Umbilical cord (tissue), 2 donors: Measurements from ENCODE around the gene MYT1. TPM values are rescaled to one million over a fixed set of nuclear protein-coding genes. Genes with fewer than 3 reads are reported as not detected.
"Not testable (repeated sequence)": the region's sequence is repeated elsewhere in the genome, so short reads cannot be mapped to it uniquely, and the experiment has no call there.

ENCODE experiments used
- DNase-seq: peaks from one replicate; pipeline ENCODE4 v3.0.0-alpha.2; 2015; ENCODE audit warnings: low spot score
- total RNA-seq: library from RNA; depleted of rRNA; stranded (reverse); fragments of >200 nt; gene quantifications from one replicate; pipeline ENCODE4 v1.2.3, GENCODE V29; 2014; ENCODE audit warnings: low replicate concordance; ENCODE audit not compliant: insufficient read depth

MYT1 gene
- total RNA-seq, 1 donor from 2014 or later, result 1.2 TPM

DNA sequence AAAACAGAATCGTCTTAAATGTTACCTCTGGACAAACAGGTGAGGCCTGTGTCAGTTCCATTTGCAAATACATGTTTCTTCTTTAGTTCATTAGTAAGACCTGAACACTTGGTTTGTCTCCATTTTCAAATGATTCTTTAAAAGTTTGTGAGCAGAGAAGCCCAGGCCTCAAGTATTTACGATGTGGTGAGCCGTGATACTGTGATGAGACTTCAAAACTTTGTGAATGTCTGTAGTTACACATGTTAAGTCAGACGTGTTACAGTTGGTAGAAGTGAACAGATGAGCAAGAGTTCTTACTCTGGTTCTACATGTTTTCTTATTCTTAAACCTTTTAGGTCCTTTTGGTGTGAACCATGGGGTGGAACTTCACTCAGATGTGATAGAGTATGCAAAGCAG is 99.8 kb downstream of the MYT1 start:
- DNase-seq, result no peak

GRCh38 chr20:64265201-64265600 is 100.9 kb downstream of the MYT1 start:
- DNase-seq, result no peak

- no peak for DNase-seq
These were observed 102.7 kb downstream of the MYT1 start for GRCh38 chr20:64266988-64267387.

GRCh38 chr20:64268174-64268573 is 103.9 kb downstream of the MYT1 start:
- DNase-seq, result no peak

GRCh38 chr20:64269604-64270411 is 105.6 kb downstream of the MYT1 start:
- DNase-seq, result no peak

DNA sequence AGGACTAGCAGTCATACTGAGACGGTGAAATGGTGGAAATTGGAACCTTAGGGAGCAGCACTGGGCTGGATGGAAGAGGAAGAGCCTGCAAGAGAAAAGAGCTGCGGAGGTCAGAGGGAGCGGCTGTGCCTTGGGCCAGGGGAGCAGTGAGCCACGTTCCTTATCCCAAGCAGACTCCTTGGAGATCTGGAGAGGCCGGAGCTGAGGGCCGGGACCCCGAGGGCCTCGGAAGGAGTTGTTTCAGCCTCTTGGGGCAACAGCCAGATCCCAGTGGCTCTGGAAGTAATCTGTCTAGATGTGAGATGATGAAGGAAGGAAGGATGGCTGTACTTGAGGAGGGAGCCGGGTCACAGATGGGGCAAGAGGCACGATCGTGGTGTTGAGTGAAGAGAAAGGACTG is 107.4 kb downstream of the MYT1 start:
- DNase-seq, result no peak

- DNase-seq, result no peak
These were observed 108.9 kb downstream of the MYT1 start for GRCh38 chr20:64273109-64273508.

GRCh38 chr20:64276817-64277216 is 112.6 kb downstream of the MYT1 start:
- DNase-seq, result no peak

DNA sequence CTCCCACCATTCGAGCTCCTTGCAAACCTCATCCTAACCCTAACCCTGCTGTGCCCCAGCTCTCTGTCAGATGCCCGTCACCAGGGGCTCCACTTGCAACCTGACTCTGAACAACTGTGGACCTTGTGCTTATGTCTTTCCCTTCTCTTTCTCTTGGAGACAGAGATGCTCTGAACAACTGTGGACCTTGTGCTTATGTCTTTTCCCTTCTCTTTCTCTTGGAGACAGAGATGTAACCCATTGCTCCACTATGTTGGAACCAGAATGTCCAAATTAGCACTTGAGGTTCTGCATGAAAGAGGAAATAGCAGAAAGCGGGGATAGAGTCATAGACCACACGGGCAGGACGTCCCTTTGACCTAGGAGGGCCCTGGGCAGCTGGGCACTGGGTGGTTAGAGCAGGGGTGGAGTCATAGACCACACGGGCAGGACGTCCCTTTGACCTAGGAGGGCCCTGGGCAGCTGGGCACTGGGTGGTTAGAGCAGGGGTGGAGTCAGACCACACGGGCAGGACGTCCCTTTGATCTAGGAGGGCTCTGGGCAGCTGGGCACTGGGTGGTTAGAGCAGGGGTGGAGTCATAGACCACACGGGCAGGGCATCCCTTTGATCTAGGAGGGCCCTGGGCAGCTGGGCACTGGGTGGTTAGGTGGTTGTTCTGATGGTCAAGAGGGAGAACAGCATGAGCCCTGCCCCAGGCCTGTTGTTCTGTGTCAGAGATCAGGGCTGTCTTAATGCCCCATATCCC is 113.5 kb downstream of the MYT1 start:
- no peak for DNase-seq

DNA sequence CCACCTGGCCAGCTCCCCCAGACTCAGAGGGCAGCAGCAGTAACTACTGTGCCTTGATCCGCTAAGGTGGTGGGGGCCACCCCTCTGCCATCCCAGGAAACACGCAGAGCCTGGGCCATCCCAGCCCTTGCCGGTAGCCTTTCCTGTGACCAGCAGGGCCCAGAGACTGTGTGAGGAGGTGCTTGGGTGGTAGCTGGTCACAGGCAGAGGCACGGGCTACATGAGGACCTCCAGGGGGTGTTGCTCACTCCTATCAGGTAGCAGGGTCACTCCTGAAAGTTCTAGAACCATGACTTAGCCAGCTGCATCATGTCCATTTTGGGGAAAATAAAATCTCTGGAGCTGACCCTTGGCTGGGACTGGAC is 114.0 kb downstream of the MYT1 start:
- no peak for DNase-seq

- no peak for DNase-seq
These were observed 115.7 kb downstream of the MYT1 start for GRCh38 chr20:64279826-64280459.

DNA sequence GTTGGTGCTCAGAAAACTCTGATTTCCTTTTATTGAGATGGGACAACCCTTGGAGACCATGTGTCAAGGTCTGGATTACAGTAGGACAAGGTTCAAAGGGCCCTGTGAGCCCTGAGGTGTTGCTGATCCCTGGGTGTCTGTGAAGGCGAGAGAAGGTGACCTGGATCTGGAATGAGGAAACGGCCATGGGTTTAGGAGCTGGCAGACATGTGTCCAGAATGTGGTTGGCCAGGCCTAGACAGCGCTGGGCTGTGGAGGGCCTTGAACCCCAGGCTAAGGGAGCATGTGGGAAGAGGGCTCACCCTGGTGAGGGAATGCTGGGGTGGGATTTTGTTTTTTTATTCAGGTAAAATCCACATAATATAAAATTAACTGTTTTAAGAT is 116.2 kb downstream of the MYT1 start:
- no peak for DNase-seq

DNA sequence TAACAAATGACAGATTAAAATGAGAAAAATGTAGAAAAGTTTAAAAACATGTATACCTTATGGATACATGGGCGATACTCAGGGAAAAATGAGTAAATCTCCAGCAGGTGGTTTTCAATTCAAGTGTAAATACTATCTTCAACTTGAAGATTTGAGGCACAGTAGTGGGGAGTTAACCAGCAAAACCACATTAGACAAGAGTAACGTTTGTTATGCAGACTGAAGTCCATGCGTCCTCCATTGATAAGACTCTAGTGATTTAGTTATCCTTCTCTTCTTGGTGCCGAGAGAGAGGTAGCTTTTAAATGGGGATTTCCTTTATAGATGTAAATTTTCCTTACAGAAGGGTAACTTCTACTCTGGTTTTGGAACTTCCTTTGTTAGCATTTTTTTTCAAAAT is 119.4 kb downstream of the MYT1 start:
- no peak for DNase-seq

- DNase-seq, result not testable (repeated sequence)
These were observed 121.6 kb downstream of the MYT1 start for GRCh38 chr20:64285579-64286446.

- DNase-seq, result not testable (repeated sequence)
These were observed 122.4 kb downstream of the MYT1 start for GRCh38 chr20:64286447-64287263.

- DNase-seq, result not testable (repeated sequence)
These were observed 123.0 kb downstream of the MYT1 start for GRCh38 chr20:64287264-64287590.

Other genes with a start within 250 kb of the MYT1 start
- 48.2 TPM for gene UCKL1, start 208.0 kb upstream of the MYT1 start, total RNA-seq
- gene ZNF512B, start 194.5 kb upstream of the MYT1 start, total RNA-seq, result 8.9 TPM
- gene SAMD10, start 184.8 kb upstream of the MYT1 start, total RNA-seq, result 0.24 TPM
- gene PRPF6, start 183.3 kb upstream of the MYT1 start, total RNA-seq, result 44.1 TPM
- gene C20orf204, start 128.3 kb upstream of the MYT1 start, total RNA-seq, result 1.2 TPM
- gene SOX18, start 114.8 kb upstream of the MYT1 start, total RNA-seq, result 8.7 TPM
- 20.9 TPM for gene TCEA2, start 101.3 kb upstream of the MYT1 start, total RNA-seq
- gene RGS19, start 84.9 kb upstream of the MYT1 start, total RNA-seq, result 31.5 TPM
- gene OPRL1, start 84.4 kb upstream of the MYT1 start, total RNA-seq, result 2.9 TPM
- gene LKAAEAR1, start 80.1 kb upstream of the MYT1 start, total RNA-seq, result 3.4 TPM
- 3.9 TPM for gene NPBWR2, start 56.9 kb upstream of the MYT1 start, total RNA-seq
- gene PCMTD2, start 91.3 kb downstream of the MYT1 start, total RNA-seq, result 65.7 TPM